Measurements from ENCODE around the gene HCRTR1.

DNA sequence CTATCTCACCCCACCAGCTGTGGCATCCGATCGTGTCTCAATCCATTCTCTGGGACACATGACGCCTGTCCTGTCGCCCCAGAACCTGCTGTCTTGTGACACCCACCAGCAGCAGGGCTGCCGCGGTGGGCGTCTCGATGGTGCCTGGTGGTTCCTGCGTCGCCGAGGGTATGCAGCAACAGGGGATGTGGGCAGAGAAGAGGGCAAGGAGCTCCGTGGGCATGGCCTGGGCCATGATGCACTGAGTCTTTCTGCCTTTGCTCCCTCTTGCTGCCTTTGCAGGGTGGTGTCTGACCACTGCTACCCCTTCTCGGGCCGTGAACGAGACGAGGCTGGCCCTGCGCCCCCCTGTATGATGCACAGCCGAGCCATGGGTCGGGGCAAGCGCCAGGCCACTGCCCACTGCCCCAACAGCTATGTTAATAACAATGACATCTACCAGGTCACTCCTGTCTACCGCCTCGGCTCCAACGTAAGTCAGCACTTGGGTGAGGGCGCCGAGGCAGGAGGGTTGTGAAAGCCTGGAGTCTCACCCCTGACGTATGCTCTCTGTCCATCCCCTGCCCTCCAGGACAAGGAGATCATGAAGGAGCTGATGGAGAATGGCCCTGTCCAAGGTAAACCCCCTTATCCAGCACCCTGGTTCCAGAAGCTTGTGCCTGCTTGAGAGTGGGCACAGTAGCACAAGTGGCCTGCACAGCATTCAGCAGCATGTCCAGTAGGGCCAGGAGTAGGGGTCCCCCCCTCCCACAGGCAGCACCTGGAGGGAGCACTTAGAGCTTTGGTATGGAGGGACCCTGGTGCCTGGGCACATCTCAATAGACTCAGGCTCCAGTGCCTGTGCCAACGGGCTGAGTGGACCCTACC is 32.4 kb upstream of the HCRTR1 start:
- TF ChIP-seq TAF1 (IDR thresholded peaks at IDR 0.05; ENCODE audit: low read depth) (no peak), FOXM1 (IDR thresholded peaks at IDR 0.05; ENCODE audit: borderline replicate concordance, low read depth) (no peak), YY1 (IDR thresholded peaks at IDR 0.05; ENCODE audit: low read depth) (no peak), MAX (IDR thresholded peaks at IDR 0.05) (no peak), EGR1 (IDR thresholded peaks at IDR 0.05) (no peak), CEBPB (IDR thresholded peaks at IDR 0.05) (no peak)
